SK-N-MC (cell line): ENCODE data around the gene MAGEC3.

Experiments
- EZH2 ChIP-seq: fragments of 200-600 bp; sonication (generic); IDR thresholded peaks from one replicate; pipeline ENCODE4 v1.6.1; 2017; ENCODE audit warnings: antibody characterized with exemption
- POLR2AphosphoS5 ChIP-seq: IDR thresholded peaks from 2 replicates; pipeline ENCODE4 v1.6.1; 2012; ENCODE audit warnings: mild to moderate bottlenecking, low read depth, low read length, borderline replicate concordance

DNA sequence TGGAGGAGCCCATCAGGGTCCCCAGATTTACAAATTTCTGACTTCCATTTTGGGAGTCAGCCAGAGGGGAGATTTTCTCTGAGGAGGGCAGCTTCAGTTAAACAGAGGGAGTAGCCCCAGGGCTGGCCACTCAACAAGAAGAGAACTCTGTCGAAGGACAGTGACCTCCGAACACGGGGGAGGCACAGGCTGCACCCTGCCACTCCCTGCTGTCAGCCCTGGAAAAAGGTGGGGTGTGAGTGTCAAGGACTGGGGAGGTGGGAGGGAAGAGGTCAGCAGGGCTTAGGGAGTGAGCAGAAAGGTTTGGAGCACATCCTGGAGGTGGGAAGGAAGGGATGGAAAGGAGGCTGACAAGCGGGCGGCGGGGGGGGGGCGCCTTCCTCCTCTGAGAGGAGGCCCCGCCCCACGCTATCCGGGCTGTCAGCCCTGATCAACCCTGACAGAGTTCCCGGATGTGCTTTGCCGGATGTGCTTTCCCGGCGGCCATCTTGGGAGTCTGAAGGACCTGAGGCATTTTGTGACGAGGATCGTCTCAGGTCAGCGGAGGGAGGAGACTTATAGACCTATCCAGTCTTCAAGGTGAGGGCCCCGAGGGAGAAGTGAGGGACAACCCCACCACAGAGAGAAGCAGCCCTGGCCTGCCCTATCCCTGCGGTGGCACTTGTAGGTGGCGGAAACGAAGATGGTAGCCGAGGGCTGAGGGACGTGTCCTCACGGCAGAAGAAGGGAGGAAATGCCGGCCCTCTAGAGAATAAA lies 65.5 kb downstream of the MAGEC3 start, which contains the start of gene MAGEC1:
- TF ChIP-seq EZH2 (no peak), POLR2AphosphoS5 (no peak)
